ENCODE results near the gene TAAR6.

Gene TAAR6

GRCh38 chr6:132584698-132585097 lies 14.6 kb downstream of the TAAR6 start:
- no peak overlapping the region for H3K27ac ChIP-seq (ENCODE audit: low read depth, low read length)
- H3K4me2 ChIP-seq (ENCODE audit: low read length) = no peak overlapping the region
- H3K79me1 ChIP-seq (ENCODE audit: low read length) = no peaks in the 10 kb centered on the region
- H2BK120ac ChIP-seq (ENCODE audit: insufficient read depth, low read length, poor library complexity) = no peak overlapping the region
- H3K14ac ChIP-seq (ENCODE audit: low read length) = no peak overlapping the region
- no peak overlapping the region for H3K18ac ChIP-seq (ENCODE audit: low read length)
- H3K79me2 ChIP-seq (ENCODE audit: control insufficient read depth, insufficient read depth, low read length, poor library complexity) = no peaks in the 10 kb centered on the region
- no peak overlapping the region for H2BK12ac ChIP-seq (ENCODE audit: low read length)
- no peaks in the 10 kb centered on the region for H3K9me3 ChIP-seq (ENCODE audit: insufficient read depth, low read depth, low read length)
- no peak for DNase-seq
- no peak overlapping the region for H4K91ac ChIP-seq (ENCODE audit: low read depth, low read length)
- no peak overlapping the region for H2AFZ ChIP-seq (ENCODE audit: insufficient read depth, low read length, poor library complexity)
- no peak overlapping the region for H3K4me3 ChIP-seq (ENCODE audit: low read depth, low read length)
- peaks cover 2 to 7% of the 10 kb centered on the region in 2 experiments for H3K4me1 ChIP-seq (ENCODE audit: control insufficient read depth in 1 of 2, insufficient read depth in 2 of 2, low read length in 2 of 2)
- no peak overlapping the region for H4K12ac ChIP-seq (ENCODE audit: low read depth, low read length)
- H3K4ac ChIP-seq (ENCODE audit: low read depth, low read length) = no peak overlapping the region
- no peak overlapping the region for H2AK5ac ChIP-seq (ENCODE audit: low read length)
- no peaks in the 10 kb centered on the region for H3K27me3 ChIP-seq (ENCODE audit: insufficient read depth, low read length)
- whole genome bisulfite sequencing (ENCODE audit: extremely low coverage, insufficient coverage, insufficient read length) = no CpG with 5 or more reads among the region's 1 CpG
- H3K9ac ChIP-seq (ENCODE audit: low read length) = no peak overlapping the region
- no peaks in the 10 kb centered on the region for H3K36me3 ChIP-seq (ENCODE audit: control insufficient read depth in 1 of 2, insufficient read depth in 2 of 2, low read length in 2 of 2)
- H3K23ac ChIP-seq (ENCODE audit: low read length) = no peak overlapping the region
- H4K8ac ChIP-seq (ENCODE audit: low read depth, low read length) = no peak overlapping the region
- no peak overlapping the region for H2BK5ac ChIP-seq (ENCODE audit: low read depth, low read length, poor library complexity)

GRCh38 chr6:132587424-132587823 lies 17.3 kb downstream of the TAAR6 start:
- peaks cover 0 to 4% of the 10 kb centered on the region in 2 experiments for H3K4me1 ChIP-seq (ENCODE audit: control insufficient read depth in 1 of 2, insufficient read depth in 2 of 2, low read length in 2 of 2)
- H4K91ac ChIP-seq (ENCODE audit: low read depth, low read length) = no peak overlapping the region
- no CpG with 5 or more reads among the region's 2 CpGs for WGBS (ENCODE audit: extremely low coverage, insufficient coverage, insufficient read length)
- no peak overlapping the region for H3K4me2 ChIP-seq (ENCODE audit: low read length)
- no peak overlapping the region for H3K9ac ChIP-seq (ENCODE audit: low read length)
- H3K36me3 ChIP-seq (ENCODE audit: control insufficient read depth in 1 of 2, insufficient read depth in 2 of 2, low read length in 2 of 2) = no peaks in the 10 kb centered on the region
- no peaks in the 10 kb centered on the region for H3K79me1 ChIP-seq (ENCODE audit: low read length)
- no peak overlapping the region for H4K12ac ChIP-seq (ENCODE audit: low read depth, low read length)
- no peak overlapping the region for H3K23ac ChIP-seq (ENCODE audit: low read length)
- H2BK120ac ChIP-seq (ENCODE audit: insufficient read depth, low read length, poor library complexity) = no peak overlapping the region
- H3K4ac ChIP-seq (ENCODE audit: low read depth, low read length) = no peak overlapping the region
- no peak overlapping the region for H3K27ac ChIP-seq (ENCODE audit: low read depth, low read length)
- no peak overlapping the region for H3K4me3 ChIP-seq (ENCODE audit: low read depth, low read length)
- H2BK12ac ChIP-seq (ENCODE audit: low read length) = no peak overlapping the region
- no peaks in the 10 kb centered on the region for H3K79me2 ChIP-seq (ENCODE audit: control insufficient read depth, insufficient read depth, low read length, poor library complexity)
- no peaks in the 10 kb centered on the region for H3K27me3 ChIP-seq (ENCODE audit: insufficient read depth, low read length)
- no peak overlapping the region for H2AFZ ChIP-seq (ENCODE audit: insufficient read depth, low read length, poor library complexity)
- H3K18ac ChIP-seq (ENCODE audit: low read length) = no peak overlapping the region
- no peak overlapping the region for H2BK5ac ChIP-seq (ENCODE audit: low read depth, low read length, poor library complexity)
- no peak for DNase-seq
- no peak overlapping the region for H2AK5ac ChIP-seq (ENCODE audit: low read length)
- no peak overlapping the region for H3K14ac ChIP-seq (ENCODE audit: low read length)
- H3K9me3 ChIP-seq (ENCODE audit: insufficient read depth, low read depth, low read length) = no peaks in the 10 kb centered on the region
- no peak overlapping the region for H4K8ac ChIP-seq (ENCODE audit: low read depth, low read length)

- Histone ChIP-seq H3K79me1 (ENCODE audit: low read length) (no peaks in the 10 kb centered on the region), H2AK5ac (ENCODE audit: low read length) (no peak within 1 kb of the TSS), H2BK5ac (ENCODE audit: low read depth, low read length, poor library complexity) (no peak within 1 kb of the TSS), H3K9ac (ENCODE audit: low read length) (no peak within 1 kb of the TSS), H3K4me3 (ENCODE audit: low read depth, low read length) (no peak within 1 kb of the TSS), H3K27me3 (ENCODE audit: insufficient read depth, low read length) (no peaks in the 10 kb centered on the region), H4K8ac (ENCODE audit: low read depth, low read length) (no peak within 1 kb of the TSS), H2AFZ (ENCODE audit: insufficient read depth, low read length, poor library complexity) (no peak within 1 kb of the TSS), H3K4ac (ENCODE audit: low read depth, low read length) (no peak within 1 kb of the TSS), H3K4me2 (ENCODE audit: low read length) (no peak within 1 kb of the TSS), H4K12ac (ENCODE audit: low read depth, low read length) (no peak within 1 kb of the TSS), H2BK120ac (ENCODE audit: insufficient read depth, low read length, poor library complexity) (no peak within 1 kb of the TSS), H3K18ac (ENCODE audit: low read length) (no peak within 1 kb of the TSS), H3K23ac (ENCODE audit: low read length) (no peak within 1 kb of the TSS), H3K36me3 (ENCODE audit: control insufficient read depth in 1 of 2, insufficient read depth in 2 of 2, low read length in 2 of 2) (no peaks in the 10 kb centered on the region), H4K91ac (ENCODE audit: low read depth, low read length) (no peak within 1 kb of the TSS), H3K14ac (ENCODE audit: low read length) (no peak within 1 kb of the TSS), H3K79me2 (ENCODE audit: control insufficient read depth, insufficient read depth, low read length, poor library complexity) (no peaks in the 10 kb centered on the region), H3K4me1 (ENCODE audit: control insufficient read depth in 1 of 2, insufficient read depth in 2 of 2, low read length in 2 of 2) (no peaks in the 10 kb centered on the region), H3K27ac (ENCODE audit: low read depth, low read length) (no peak within 1 kb of the TSS), H3K9me3 (ENCODE audit: insufficient read depth, low read depth, low read length) (no peaks in the 10 kb centered on the region), H2BK12ac (ENCODE audit: low read length) (no peak within 1 kb of the TSS)
- no CpG with 5 or more reads among the region's 5 CpGs for WGBS (ENCODE audit: extremely low coverage, insufficient coverage, insufficient read length)
- peak in 1 of 2 donors; percentile 2 for DNase-seq
Measured at GRCh38 chr6:132589454-132589853, 19.3 kb downstream of the TAAR6 start, which contains the start of gene TAAR5. Gene TAAR5, minus strand, starts transcription at chr6:132589741. Its CDS starts 55 bp downstream, at chr6:132589686.

GRCh38 chr6:132590362-132590761 lies 20.2 kb downstream of the TAAR6 start:
- no peak for DNase-seq
- no peak overlapping the region for H2AFZ ChIP-seq (ENCODE audit: insufficient read depth, low read length, poor library complexity)
- H3K14ac ChIP-seq (ENCODE audit: low read length) = no peak overlapping the region
- H3K4me1 ChIP-seq (ENCODE audit: control insufficient read depth in 1 of 2, insufficient read depth in 2 of 2, low read length in 2 of 2) = no peaks in the 10 kb centered on the region
- H3K9ac ChIP-seq (ENCODE audit: low read length) = no peak overlapping the region
- no peak overlapping the region for H3K4me3 ChIP-seq (ENCODE audit: low read depth, low read length)
- no peaks in the 10 kb centered on the region for H3K27me3 ChIP-seq (ENCODE audit: insufficient read depth, low read length)
- H4K12ac ChIP-seq (ENCODE audit: low read depth, low read length) = no peak overlapping the region
- no peak overlapping the region for H4K91ac ChIP-seq (ENCODE audit: low read depth, low read length)
- H4K8ac ChIP-seq (ENCODE audit: low read depth, low read length) = no peak overlapping the region
- no CpG with 5 or more reads among the region's 1 CpG for WGBS (ENCODE audit: extremely low coverage, insufficient coverage, insufficient read length)
- no peak overlapping the region for H2BK5ac ChIP-seq (ENCODE audit: low read depth, low read length, poor library complexity)
- H3K4me2 ChIP-seq (ENCODE audit: low read length) = no peak overlapping the region
- no peak overlapping the region for H3K18ac ChIP-seq (ENCODE audit: low read length)
- no peaks in the 10 kb centered on the region for H3K79me2 ChIP-seq (ENCODE audit: control insufficient read depth, insufficient read depth, low read length, poor library complexity)
- H2BK12ac ChIP-seq (ENCODE audit: low read length) = no peak overlapping the region
- H3K79me1 ChIP-seq (ENCODE audit: low read length) = no peaks in the 10 kb centered on the region
- H3K27ac ChIP-seq (ENCODE audit: low read depth, low read length) = no peak overlapping the region
- no peak overlapping the region for H3K23ac ChIP-seq (ENCODE audit: low read length)
- no peak overlapping the region for H2BK120ac ChIP-seq (ENCODE audit: insufficient read depth, low read length, poor library complexity)
- no peak overlapping the region for H2AK5ac ChIP-seq (ENCODE audit: low read length)
- H3K36me3 ChIP-seq (ENCODE audit: control insufficient read depth in 1 of 2, insufficient read depth in 2 of 2, low read length in 2 of 2) = no peaks in the 10 kb centered on the region
- no peak overlapping the region for H3K4ac ChIP-seq (ENCODE audit: low read depth, low read length)
- H3K9me3 ChIP-seq (ENCODE audit: insufficient read depth, low read depth, low read length) = no peaks in the 10 kb centered on the region

Measured in trophoblast cell (in vitro differentiated cells and primary cell).